GM10266 (cell line): ENCODE measurements around the gene PCBP3.

Experiments used
- DNase-seq: peaks from one replicate; pipeline ENCODE4 v3.0.0; 2012; ENCODE audit errors: extremely low spot score
- CTCF ChIP-seq: IDR thresholded peaks from 2 replicates; pipeline ENCODE4 v1.5.1; 2012; ENCODE audit warnings: mild to moderate bottlenecking, low read depth; ENCODE audit not compliant: control insufficient read depth, insufficient read depth; ENCODE audit errors: missing control alignments

Gene PCBP3

DNA sequence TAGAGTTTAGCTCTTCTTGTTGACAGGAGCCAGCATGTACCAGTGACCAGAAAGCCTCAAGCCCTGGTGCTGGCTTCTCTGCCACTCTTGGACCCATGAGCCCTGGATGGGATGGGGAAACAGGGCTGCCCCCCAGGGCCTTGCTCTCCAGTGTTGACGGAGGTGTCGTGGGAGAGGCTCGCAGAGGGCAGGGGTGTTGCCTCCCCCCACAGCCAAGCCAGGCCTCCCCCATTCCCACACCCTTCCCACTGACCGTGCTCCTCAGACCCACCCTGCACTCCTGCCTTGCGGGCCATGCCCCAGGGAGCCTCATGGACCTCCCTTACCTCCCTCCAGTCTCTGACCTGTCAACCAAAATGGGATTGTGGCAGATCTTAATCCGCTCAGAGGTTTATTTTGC is 214.2 kb downstream of the PCBP3 start:
- TF ChIP-seq CTCF, result no peak
- no peak for DNase-seq

GRCh38 chr21:45858180-45858579 is 214.7 kb downstream of the PCBP3 start:
- DNase-seq, result no peak
- TF ChIP-seq CTCF, result no peak

GRCh38 chr21:45859041-45859761 is 215.7 kb downstream of the PCBP3 start:
- TF ChIP-seq CTCF, result no peak
- DNase-seq, result no peak

- no peak for TF ChIP-seq CTCF
- no peak for DNase-seq
Observed at GRCh38 chr21:45859762-45860357, 216.3 kb downstream of the PCBP3 start.

DNA sequence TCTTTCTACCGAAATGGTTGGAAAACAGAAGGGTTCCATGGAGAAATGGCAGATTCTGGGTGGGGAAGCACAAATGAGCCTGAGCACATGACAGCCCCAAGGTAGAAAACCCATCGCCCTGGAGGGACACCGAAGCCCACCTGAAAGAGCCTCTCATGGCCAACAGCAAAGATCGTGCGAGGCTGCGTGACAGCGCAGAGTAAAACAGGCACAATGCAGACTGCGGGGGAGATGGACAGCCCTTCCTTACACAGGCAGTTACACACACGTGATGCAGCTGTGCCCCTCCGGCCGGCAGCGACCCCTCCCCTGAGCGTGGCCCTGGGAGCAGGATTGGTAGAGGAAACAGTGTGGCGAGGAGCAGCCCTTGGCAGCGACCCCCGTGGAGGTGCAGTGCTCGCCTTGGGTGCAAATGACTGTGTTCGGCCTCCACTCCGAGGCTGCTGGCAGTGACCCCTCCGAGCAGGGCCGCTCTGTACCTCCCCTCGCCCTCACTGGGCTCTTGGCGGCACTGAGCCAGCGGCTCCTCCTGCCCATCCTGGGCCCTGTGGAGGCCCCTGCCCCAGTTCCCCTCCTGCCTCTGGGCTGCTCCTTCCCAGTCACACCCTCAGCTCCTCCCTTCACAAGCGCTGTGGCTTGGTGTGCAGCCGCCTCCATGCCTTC is 217.1 kb downstream of the PCBP3 start:
- no peak for DNase-seq

DNA sequence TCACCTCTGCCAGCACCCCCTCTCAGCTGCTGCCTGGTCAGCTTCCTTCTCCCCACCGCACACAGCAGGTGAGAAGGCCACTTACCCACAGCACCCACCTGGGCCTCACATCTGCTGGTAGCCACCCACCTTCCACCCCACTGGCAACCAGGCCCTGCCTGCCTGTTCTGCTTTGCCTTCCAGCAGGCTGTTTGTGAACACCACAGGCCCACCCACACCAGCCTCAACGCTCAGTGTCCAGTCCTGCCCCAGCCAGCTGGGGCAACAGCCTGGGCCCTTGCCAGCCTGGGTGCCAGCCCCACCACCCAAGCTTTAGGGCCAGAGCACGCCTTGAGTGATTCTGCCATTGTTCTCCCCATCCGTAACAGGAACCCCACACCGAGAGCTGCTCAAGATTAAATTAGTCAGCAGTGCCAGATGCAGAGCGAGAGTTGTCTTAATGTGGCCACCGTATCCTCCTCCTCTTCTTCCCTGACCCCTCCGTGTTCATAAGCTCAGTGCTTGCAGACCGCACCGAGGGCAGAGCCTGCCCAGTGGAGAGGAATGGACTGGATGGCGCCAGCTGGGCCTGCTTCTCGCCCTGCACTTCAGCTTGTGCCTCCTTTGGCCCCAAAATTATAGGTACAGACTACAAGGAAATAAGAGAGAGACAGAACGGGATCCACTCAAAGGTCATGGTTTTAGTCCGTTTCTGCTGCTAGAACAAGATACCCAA is 217.8 kb downstream of the PCBP3 start:
- no peak for DNase-seq
- no peak for TF ChIP-seq CTCF

More for the DNA sequence above, 217.1 kb downstream of the PCBP3 start:
- no peak for TF ChIP-seq CTCF
